Calu3 (cell line): Measurements from ENCODE around the gene SHD. TPM values are rescaled to one million over a fixed set of nuclear protein-coding genes. Genes with fewer than 3 reads are reported as not detected.

Source experiments
- BruUV-seq: library from RNA; stranded (reverse); fragments of 400-500 nt; replicated peaks from 2 replicates; lab custom pipeline; 2021; lab: Mats Ljungman, UMichigan
- CTCF ChIA-PET: fragments of 300-600 bp; sonication (Branson Sonifier 250); formaldehyde crosslinking; loops from one replicate; lab custom pipeline; 2022; ENCODE audit warnings: antibody characterized with exemption; lab: Charles Lee
- DNase-seq: peaks from one replicate; pipeline ENCODE4 v3.0.0; 2022
- H3K27ac Mint-ChIP-seq: one replicate; pipeline ENCODE4 v1.8.0; 2022; ENCODE audit warnings: mixed read lengths; ENCODE audit not compliant: unreplicated experiment
- H3K27me3 Mint-ChIP-seq: one replicate; pipeline ENCODE4 v1.8.0; 2022; ENCODE audit warnings: mixed read lengths; ENCODE audit not compliant: unreplicated experiment
- H3K36me3 Mint-ChIP-seq: one replicate; pipeline ENCODE4 v1.8.0; 2022; ENCODE audit warnings: mild to moderate bottlenecking, moderate library complexity, mixed read lengths; ENCODE audit not compliant: insufficient read depth, unreplicated experiment
- H3K4me1 Mint-ChIP-seq: one replicate; pipeline ENCODE4 v1.8.0; 2022; ENCODE audit warnings: mild to moderate bottlenecking, low read depth, mixed read lengths; ENCODE audit not compliant: unreplicated experiment
- H3K4me3 Mint-ChIP-seq: one replicate; pipeline ENCODE4 v1.8.0; 2022; ENCODE audit warnings: mild to moderate bottlenecking, low read depth, moderate library complexity, mixed read lengths; ENCODE audit not compliant: unreplicated experiment
- H3K9me3 Mint-ChIP-seq: one replicate; pipeline ENCODE4 v1.8.0; 2022; ENCODE audit warnings: low read depth, mixed read lengths; ENCODE audit not compliant: unreplicated experiment
- CTCF ChIP-seq: fragments of 200-600 bp; IDR thresholded peaks from one replicate; pipeline ENCODE4 v1.8.0; 2022; ENCODE audit warnings: antibody characterized with exemption; ENCODE audit not compliant: unreplicated experiment
- intact Hi-C: fragments of 100-400 bp; cut with micrococcal nuclease; formaldehyde crosslinking; loops from one replicate; pipeline ENCODE4 v1.10.0; 2022; ENCODE audit not compliant: unreplicated experiment
- total RNA-seq: library from RNA; stranded (reverse); gene quantifications from 2 replicates; pipeline ENCODE4 v1.2.3, GENCODE V29; 2022

The SHD gene
- total RNA-seq, 1 experiment from 2014 or later: not detected

DNA sequence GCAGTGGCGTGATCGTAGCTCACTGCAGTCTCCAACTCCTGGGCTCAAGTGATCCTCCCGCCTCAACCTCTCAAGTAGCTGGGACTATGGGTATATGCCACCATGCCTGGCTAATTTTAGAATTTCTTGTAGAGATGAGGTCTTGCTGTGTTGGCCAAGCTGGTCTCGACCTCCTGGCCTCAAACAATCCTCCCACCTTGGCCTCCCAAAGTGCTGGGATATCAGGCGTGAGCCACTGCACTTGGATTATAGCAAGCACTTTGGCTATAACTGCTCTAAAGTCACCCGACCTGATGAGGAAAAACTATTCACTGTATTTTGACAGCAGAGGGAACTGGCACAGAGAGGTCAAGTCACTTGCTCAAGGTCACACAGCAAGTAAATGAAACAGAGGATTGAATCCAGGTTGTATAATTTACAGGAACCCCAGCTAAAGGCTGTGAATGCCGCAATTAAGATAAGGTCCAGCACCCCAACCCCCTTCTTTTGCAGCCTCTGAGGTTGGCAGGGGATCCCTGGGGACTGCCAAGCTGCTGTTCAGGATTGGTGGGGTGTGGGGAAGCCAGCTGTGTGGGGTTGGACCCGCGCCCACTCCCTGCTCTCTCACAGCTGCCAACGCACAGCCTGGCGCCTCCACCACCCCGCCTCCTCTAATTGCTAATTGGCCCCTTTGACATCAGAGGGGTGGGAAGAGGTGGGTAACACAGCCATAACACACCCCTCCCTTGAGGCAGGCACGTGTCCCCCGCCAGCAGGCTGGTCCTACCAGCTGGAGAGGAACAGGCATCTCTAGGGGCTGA, 17.1 kb downstream of the SHD start:
- CTCF ChIA-PET: no interaction called here
- no TSS peak for BruUV-seq
- Mint-ChIP-seq H3K9me3 (no peaks in the 10 kb centered on the region), H3K4me3 (no peak overlapping the region), H3K27me3 (peaks cover 23% of the 10 kb centered on the region), H3K27ac (no peak overlapping the region), H3K4me1 (no peaks in the 10 kb centered on the region), H3K36me3 (peaks cover under 1% of the 10 kb centered on the region)
- TF ChIP-seq CTCF: no peak
- no peak for DNase-seq
- intact Hi-C loops: no loop called here

- DNase-seq: no peak
- no peak for TF ChIP-seq CTCF
- no peaks in the 10 kb centered on the region for H3K9me3 Mint-ChIP-seq
- no peaks in the 10 kb centered on the region for H3K36me3 Mint-ChIP-seq
- peaks cover 24% of the 10 kb centered on the region for H3K27me3 Mint-ChIP-seq
- no peak overlapping the region for H3K27ac Mint-ChIP-seq
- H3K4me3 Mint-ChIP-seq: no peak overlapping the region
- H3K4me1 Mint-ChIP-seq: no peaks in the 10 kb centered on the region
- no TSS peak for BruUV-seq
- CTCF ChIA-PET: interaction anchor here (0.7 kb wide), 1 partner anchor 31 kb away, joined by 3 read pairs; no protein-coding TSS in a partner anchor
- intact Hi-C loops: no loop called here
Measured at GRCh38 chr19:4297901-4298809, 19.1 kb downstream of the SHD start.

GRCh38 chr19:4298810-4299550, 19.9 kb downstream of the SHD start:
- Mint-ChIP-seq H3K9me3 (no peaks in the 10 kb centered on the region), H3K4me1 (no peaks in the 10 kb centered on the region), H3K36me3 (no peaks in the 10 kb centered on the region), H3K4me3 (no peak overlapping the region), H3K27ac (no peak overlapping the region), H3K27me3 (peaks cover 24% of the 10 kb centered on the region)
- DNase-seq: no peak
- no peak for TF ChIP-seq CTCF
- intact Hi-C loops: no loop called here
- CTCF ChIA-PET: interaction anchor here (0.7 kb wide), 1 partner anchor 32 kb away, joined by 3 read pairs; no protein-coding TSS in a partner anchor
- no TSS peak for BruUV-seq

- CTCF ChIA-PET: interaction anchor here (0.6 kb wide), 1 partner anchor 21 kb away, joined by 3 read pairs; no protein-coding TSS in a partner anchor
- Mint-ChIP-seq H3K27me3 (peaks cover 17% of the 10 kb centered on the region), H3K4me1 (no peaks in the 10 kb centered on the region), H3K9me3 (no peaks in the 10 kb centered on the region), H3K4me3 (no peak overlapping the region), H3K27ac (no peak overlapping the region), H3K36me3 (no peaks in the 10 kb centered on the region)
- no peak for DNase-seq
- TF ChIP-seq CTCF: no peak
- intact Hi-C loops: no loop called here
- BruUV-seq: no TSS peak
Measured at GRCh38 chr19:4300589-4300988, 21.5 kb downstream of the SHD start.
